ENCODE measurements around the gene ITGBL1.

- no peak for TF ChIP-seq CTCF (conservative IDR thresholded peaks at IDR 0.05; ENCODE audit: low read length)
- no peak for TF ChIP-seq EZH2phosphoT487 (IDR thresholded peaks at IDR 0.05; ENCODE audit: borderline replicate concordance, low read depth, low read length)
Observed at GRCh38 chr13:101449790-101450748, 2.4 kb upstream of the ITGBL1 start.
